Keratinocyte (primary cell): ENCODE results near the gene AMBRA1. TPM values are rescaled to one million over a fixed set of nuclear protein-coding genes. Genes with fewer than 3 reads are reported as not detected.
"Not testable (repeated sequence)": the region's sequence is repeated elsewhere in the genome, so short reads cannot be mapped to it uniquely, and the experiment has no call there.

Experiments
- DNase-seq: peaks from one replicate; pipeline ENCODE4 v3.0.0-alpha.2; 2011; ENCODE audit warnings: low read depth, missing footprints, low spot score
- FAIRE-seq: peaks from 2 replicates; lab custom pipeline; 2011; peaks lifted over from hg19 to GRCh38; lab: Jason Lieb, UNC
- H2AFZ ChIP-seq: 2 replicates; pipeline ENCODE4 v1.6.0; 2012; ENCODE audit warnings: low read length, control low read depth, inconsistent platforms; ENCODE audit not compliant: control insufficient read depth
- H3K27ac ChIP-seq: 2 replicates; pipeline ENCODE4 v1.5.1; 2011; ENCODE audit warnings: low read length; ENCODE audit not compliant: control insufficient read depth, insufficient read depth
- H3K27me3 ChIP-seq: 3 replicates; pipeline ENCODE4 v1.6.0; 2011; ENCODE audit warnings: low read length; ENCODE audit not compliant: control insufficient read depth, insufficient read depth; ENCODE audit errors: extremely low read depth
- H3K36me3 ChIP-seq, 2 experiments: 2 replicates in 1 of 2; 3 replicates in 1 of 2; pipeline ENCODE4 v1.5.1; 2011; ENCODE audit warnings: low read length in 2 of 2, mild to moderate bottlenecking in 1 of 2; ENCODE audit not compliant: control insufficient read depth in 2 of 2, insufficient read depth in 2 of 2; ENCODE audit errors: extremely low read depth in 1 of 2
- H3K4me1 ChIP-seq: 3 replicates; pipeline ENCODE4 v1.5.1; 2011; ENCODE audit warnings: low read length; ENCODE audit not compliant: control insufficient read depth, insufficient read depth; ENCODE audit errors: extremely low read depth
- H3K4me2 ChIP-seq: 3 replicates; pipeline ENCODE4 v1.6.0; 2011; ENCODE audit warnings: low read depth, low read length; ENCODE audit not compliant: control insufficient read depth, insufficient read depth; ENCODE audit errors: extremely low read depth
- H3K4me3 ChIP-seq, 3 experiments: fragments of 200-600 bp in 1 of 3; sonication (generic) in 1 of 3; 2 replicates in 2 of 3; 3 replicates in 1 of 3; pipeline ENCODE4 v1.5.1; 2011 to 2016; ENCODE audit warnings: low read length in 3 of 3, mild to moderate bottlenecking in 3 of 3, control low read depth in 2 of 3, inconsistent platforms in 1 of 3, low read depth in 1 of 3, mixed read lengths in 1 of 3, mixed run types in 1 of 3, moderate library complexity in 1 of 3; ENCODE audit not compliant: control insufficient read depth in 2 of 3, insufficient read depth in 2 of 3; ENCODE audit errors: extremely low read depth in 1 of 3
- H3K79me2 ChIP-seq: 2 replicates; pipeline ENCODE4 v1.6.0; 2012; ENCODE audit warnings: low read length; ENCODE audit not compliant: control insufficient read depth, insufficient read depth
- H3K9ac ChIP-seq: 3 replicates; pipeline ENCODE4 v1.6.0; 2011; ENCODE audit warnings: low read length; ENCODE audit not compliant: control insufficient read depth, insufficient read depth; ENCODE audit errors: extremely low read depth
- H3K9me1 ChIP-seq: 3 replicates; pipeline ENCODE4 v1.6.0; 2011; ENCODE audit warnings: low read length; ENCODE audit not compliant: control insufficient read depth, insufficient read depth; ENCODE audit errors: extremely low read depth
- H3K9me3 ChIP-seq: 2 replicates; pipeline ENCODE4 v1.5.1; 2012; ENCODE audit warnings: low read depth, low read length; ENCODE audit not compliant: control insufficient read depth
- H4K20me1 ChIP-seq: 3 replicates; pipeline ENCODE4 v1.6.0; 2011; ENCODE audit warnings: low read length; ENCODE audit not compliant: control insufficient read depth, insufficient read depth; ENCODE audit errors: extremely low read depth
- CTCF ChIP-seq, 3 experiments: IDR thresholded peaks in 1 of 3; conservative IDR thresholded peaks in 1 of 3; optimal IDR thresholded peaks in 1 of 3; 2 replicates in 2 of 3; 3 replicates in 1 of 3; pipeline versions ENCODE3 to v1.5.1; 2011; ENCODE audit warnings: low read length in 3 of 3, mild to moderate bottlenecking in 3 of 3, moderate library complexity in 2 of 3, control low read depth in 1 of 3, inconsistent platforms in 1 of 3; ENCODE audit not compliant: insufficient read depth in 2 of 3; ENCODE audit errors: extremely low read depth in 1 of 3
- EZH2 ChIP-seq: IDR thresholded peaks from one replicate; pipeline ENCODE4 v1.6.1; 2012; ENCODE audit warnings: inconsistent platforms, mild to moderate bottlenecking, low read length, moderate library complexity
- dilution Hi-C: fragments of 300-500 bp; cut with MboI; formaldehyde crosslinking; loops from one replicate; pipeline ENCODE4 v1.7.0; 2020; ENCODE audit warnings: low sequenced_read_pairs; ENCODE audit not compliant: extremely low pct_ligation_motif_present
- polyA plus RNA-seq, 5 experiments: library from polyadenylated mRNA; depleted of rRNA in 3 of 5; stranded (reverse) in 3 of 5; stranded (forward) in 1 of 5; unstranded in 1 of 5; fragments of >200 nt; gene quantifications; 1 replicate in 1 of 5; 2 replicates in 3 of 5; 3 replicates in 1 of 5; pipeline versions ENCODE4 v1.2.1 to v1.2.3, GENCODE V29; 2011 to 2012; ENCODE audit warnings: missing spikeins in 2 of 5, low read depth in 1 of 5, low replicate concordance in 1 of 5

The AMBRA1 gene
- polyA plus RNA-seq, 1 donor (not counting 4 experiments of a cell fraction or from before 2014, with no cell fraction given): 10.5 TPM

GRCh38 chr11:46588131-46588530 is 5.7 kb downstream of the AMBRA1 start:
- Histone ChIP-seq H3K4me2 (no peak overlapping the region), H3K27ac (no peak overlapping the region), H4K20me1 (no peaks in the 10 kb centered on the region), H3K79me2 (peaks cover 80% of the 10 kb centered on the region), H3K36me3 (no peaks in the 10 kb centered on the region), H3K9me1 (no peaks in the 10 kb centered on the region), H3K4me3 (no peak overlapping the region), H3K9ac (no peak overlapping the region), H3K9me3 (no peaks in the 10 kb centered on the region), H2AFZ (no peak overlapping the region), H3K4me1 (peaks cover 9% of the 10 kb centered on the region), H3K27me3 (no peaks in the 10 kb centered on the region)
- no peak for DNase-seq
- no peak for FAIRE-seq
- TF ChIP-seq CTCF (optimal IDR thresholded peaks at IDR 0.05 in 1 of 3, IDR thresholded peaks at IDR 0.05 in 1 of 3, conservative IDR thresholded peaks at IDR 0.05 in 1 of 3; ENCODE audit: extremely low read depth in 1 of 3, insufficient read depth in 2 of 3, low read length in 3 of 3): no peak
- TF ChIP-seq EZH2: no peak
- dilution Hi-C loops: no loop called here

- H3K36me3 ChIP-seq, H3K4me3 ChIP-seq, H3K9me3 ChIP-seq, H4K20me1 ChIP-seq, DNase-seq, FAIRE-seq, H3K4me1 ChIP-seq, H3K9me1 ChIP-seq, H3K4me2 ChIP-seq, H3K9ac ChIP-seq, H3K27ac ChIP-seq, H2AFZ ChIP-seq, dilution Hi-C loops, H3K27me3 ChIP-seq: not testable (repeated sequence)
- H3K79me2 ChIP-seq: peaks cover 67% of the 10 kb centered on the region
These were observed 10.3 kb downstream of the AMBRA1 start for GRCh38 chr11:46583513-46583912.

- DNase-seq (no peak), FAIRE-seq (no peak)
- Histone ChIP-seq H3K4me3 (no peak overlapping the region), H2AFZ (no peak overlapping the region), H3K9me3 (no peaks in the 10 kb centered on the region), H3K27me3 (no peaks in the 10 kb centered on the region), H3K9ac (no peak overlapping the region), H4K20me1 (peaks cover 5% of the 10 kb centered on the region), H3K4me1 (no peaks in the 10 kb centered on the region), H3K27ac (no peak overlapping the region), H3K79me2 (peaks cover 65% of the 10 kb centered on the region), H3K36me3 (no peaks in the 10 kb centered on the region), H3K4me2 (no peak overlapping the region), H3K9me1 (no peaks in the 10 kb centered on the region)
- TF ChIP-seq CTCF (optimal IDR thresholded peaks at IDR 0.05 in 1 of 3, IDR thresholded peaks at IDR 0.05 in 1 of 3, conservative IDR thresholded peaks at IDR 0.05 in 1 of 3; ENCODE audit: extremely low read depth in 1 of 3, insufficient read depth in 2 of 3, low read length in 3 of 3) (no peak), EZH2 (no peak)
- dilution Hi-C loops: no loop called here
These were observed 11.2 kb downstream of the AMBRA1 start for GRCh38 chr11:46582588-46582987.
